ENCODE results near the gene EXOSC9.
"Not testable (repeated sequence)": the region's sequence is repeated elsewhere in the genome, so short reads cannot be mapped to it uniquely, and the experiment has no call there.

EXOSC9 gene, protein sequence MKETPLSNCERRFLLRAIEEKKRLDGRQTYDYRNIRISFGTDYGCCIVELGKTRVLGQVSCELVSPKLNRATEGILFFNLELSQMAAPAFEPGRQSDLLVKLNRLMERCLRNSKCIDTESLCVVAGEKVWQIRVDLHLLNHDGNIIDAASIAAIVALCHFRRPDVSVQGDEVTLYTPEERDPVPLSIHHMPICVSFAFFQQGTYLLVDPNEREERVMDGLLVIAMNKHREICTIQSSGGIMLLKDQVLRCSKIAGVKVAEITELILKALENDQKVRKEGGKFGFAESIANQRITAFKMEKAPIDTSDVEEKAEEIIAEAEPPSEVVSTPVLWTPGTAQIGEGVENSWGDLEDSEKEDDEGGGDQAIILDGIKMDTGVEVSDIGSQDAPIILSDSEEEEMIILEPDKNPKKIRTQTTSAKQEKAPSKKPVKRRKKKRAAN

DNA sequence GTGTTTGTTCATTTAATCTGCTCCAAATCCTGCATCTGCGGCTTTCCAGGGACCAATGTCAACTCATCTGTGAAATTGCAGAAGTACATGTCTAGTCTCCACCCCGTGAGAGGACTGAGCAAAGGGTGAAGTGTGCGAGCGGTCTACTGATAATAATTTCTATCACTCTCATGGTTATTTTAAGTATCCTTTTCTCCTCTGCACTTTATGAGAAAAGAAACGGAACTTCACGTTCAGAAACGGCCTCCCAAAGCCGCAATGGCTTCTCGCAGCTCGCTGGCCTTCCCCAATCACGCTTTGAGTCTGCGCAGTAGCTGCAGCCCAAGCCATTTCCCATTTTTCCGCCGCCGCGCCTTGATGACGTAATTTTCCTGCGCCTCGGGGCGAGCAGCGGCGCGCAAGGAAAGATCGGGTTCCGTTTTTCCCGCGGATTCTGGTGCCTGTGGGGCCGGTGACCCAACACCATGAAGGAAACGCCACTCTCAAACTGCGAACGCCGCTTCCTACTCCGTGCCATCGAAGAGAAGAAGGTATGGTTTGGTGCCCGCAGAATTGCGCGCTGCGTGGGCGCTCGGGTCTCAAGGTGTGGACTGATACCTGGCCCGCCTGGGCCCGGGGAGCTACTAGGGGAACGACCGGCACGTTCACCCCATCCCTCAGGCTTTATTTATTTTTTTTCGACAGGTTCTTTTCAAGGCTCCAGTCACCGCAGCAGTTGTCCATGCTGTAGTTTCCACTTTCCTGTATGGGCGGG, at the start of gene EXOSC9:
Gene EXOSC9 (plus strand): TSS at position 363 of the 754 bp plus-strand sequence. CDS start 102 bp downstream, at position 465.
- peak; percentile 85 to 95 (median 92) for DNase-seq

DNA sequence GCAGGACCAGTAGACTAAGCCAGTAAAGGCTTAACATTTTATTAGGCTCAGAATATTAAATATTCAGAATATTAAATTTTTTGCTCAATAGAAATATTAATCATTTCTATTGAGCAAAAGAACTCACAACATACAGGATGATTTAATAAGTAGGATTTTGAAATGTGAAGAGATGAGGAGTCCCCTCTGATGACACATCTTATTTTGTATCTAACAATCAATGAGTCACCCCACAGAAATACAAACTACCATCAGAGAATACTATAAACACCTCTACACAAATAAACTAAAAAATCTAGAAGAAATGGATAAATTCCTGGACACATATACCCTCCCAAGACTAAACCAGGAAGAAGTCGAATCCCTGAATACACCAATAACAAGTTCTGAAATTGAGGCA, 49.0 kb upstream of the EXOSC9 start:
- DNase-seq = not testable (repeated sequence)

DNA sequence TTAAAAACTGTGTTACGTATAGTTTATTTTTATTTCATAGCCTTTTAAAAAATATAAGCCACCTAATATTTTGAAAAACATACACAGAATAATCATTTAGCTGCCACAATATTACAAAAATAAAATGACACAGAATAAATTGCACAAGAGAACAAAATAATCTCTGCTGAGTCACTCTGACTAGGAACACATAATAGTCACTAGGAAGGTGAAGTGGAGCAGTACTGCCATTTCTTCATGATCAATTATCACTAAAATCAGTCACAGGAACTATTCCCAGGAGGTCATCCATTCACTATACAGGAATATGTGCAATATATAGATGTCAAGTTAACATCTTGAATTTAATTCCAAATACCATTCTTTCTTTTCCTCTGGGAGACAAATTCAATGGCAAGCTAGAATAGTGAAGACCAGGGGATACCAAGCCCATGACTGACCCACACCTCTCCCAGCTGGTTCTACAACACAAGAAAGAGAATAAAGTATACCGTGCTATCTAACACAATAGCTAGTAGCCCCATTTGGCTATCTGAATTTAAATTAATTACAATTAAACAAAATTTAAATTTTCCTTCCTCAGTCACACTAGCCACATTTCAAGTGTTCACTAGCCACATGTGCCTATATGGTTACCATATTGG, 42.1 kb upstream of the EXOSC9 start:
- DNase-seq = no peak

DNA sequence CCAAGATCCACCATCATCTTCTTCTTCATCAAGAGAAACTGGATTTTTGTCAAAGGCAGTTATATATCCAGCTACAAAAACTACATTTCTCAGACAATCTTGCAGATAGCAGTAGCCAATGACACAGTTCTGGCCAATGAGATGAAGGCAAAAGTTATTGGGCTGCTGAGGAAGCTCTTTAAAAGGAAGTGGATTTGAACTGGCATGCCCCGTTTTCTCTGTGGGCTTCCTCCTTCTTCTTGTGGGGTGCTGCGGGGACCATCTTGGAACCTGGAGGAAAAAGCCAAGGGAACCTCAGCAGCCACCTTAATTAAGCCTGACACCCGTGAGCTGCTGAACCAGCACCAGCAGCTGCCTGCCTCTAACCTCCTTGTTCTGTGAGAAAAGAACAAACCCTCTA, 40.9 kb upstream of the EXOSC9 start:
- no peak for DNase-seq

DNA sequence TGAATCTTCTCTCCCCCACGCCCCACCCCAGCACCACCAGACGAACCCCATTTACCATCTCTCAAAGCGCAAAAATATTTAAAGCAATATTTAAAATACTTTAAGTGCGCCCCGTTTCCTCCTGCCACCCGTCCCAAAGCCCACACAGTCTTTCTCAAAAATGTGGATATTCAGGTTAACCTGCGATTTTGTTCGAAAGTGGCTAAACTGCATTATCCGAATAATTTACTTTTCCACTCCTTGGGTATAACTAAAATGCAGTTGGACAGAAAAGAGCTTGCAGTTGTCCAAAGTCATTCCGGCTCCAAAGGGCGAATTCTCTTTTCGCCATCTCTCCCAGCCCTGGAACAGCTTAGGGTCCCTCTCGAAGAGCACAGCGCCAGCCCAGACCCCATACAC, 36.8 kb upstream of the EXOSC9 start:
- DNase-seq = no peak

DNA sequence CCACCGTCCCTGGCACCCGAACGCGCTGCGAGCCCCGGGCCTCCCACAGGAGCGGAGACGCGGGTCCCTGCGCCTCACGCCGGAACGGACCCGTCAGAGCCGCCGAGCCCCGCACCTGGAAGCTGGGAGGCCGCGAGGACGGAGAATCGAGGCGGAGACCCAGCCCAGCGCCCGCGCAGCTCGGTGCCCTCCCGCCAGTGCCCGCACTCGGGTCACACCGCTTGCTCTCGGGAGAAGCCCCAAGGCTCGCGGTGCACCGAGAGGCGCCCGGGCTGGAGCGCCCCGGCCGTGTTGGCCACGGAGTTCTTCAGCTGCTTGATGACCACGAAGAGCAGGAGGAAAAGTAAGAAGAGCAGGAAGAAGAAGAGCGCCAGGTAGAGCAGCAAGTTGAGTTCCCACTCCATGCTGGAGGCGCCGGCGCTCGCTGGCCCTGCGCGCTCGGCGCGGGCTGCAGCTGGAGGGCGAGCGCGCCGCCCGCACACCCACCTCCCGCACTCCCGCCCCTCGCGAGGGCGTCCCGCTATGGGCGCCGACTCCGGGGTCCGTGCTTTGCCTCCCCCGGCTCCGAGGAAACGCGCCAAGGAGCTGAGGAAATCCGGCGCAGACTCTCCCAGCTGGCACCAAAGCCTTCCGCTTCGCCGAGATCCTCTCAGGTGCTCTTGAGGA, 36.3 kb upstream of the EXOSC9 start, which contains the start of gene SMIM43:
Gene SMIM43 (minus strand): TSS at position 463 of the 666 bp plus-strand sequence. CDS start 59 bp downstream, at position 404.
- no peak for DNase-seq

DNA sequence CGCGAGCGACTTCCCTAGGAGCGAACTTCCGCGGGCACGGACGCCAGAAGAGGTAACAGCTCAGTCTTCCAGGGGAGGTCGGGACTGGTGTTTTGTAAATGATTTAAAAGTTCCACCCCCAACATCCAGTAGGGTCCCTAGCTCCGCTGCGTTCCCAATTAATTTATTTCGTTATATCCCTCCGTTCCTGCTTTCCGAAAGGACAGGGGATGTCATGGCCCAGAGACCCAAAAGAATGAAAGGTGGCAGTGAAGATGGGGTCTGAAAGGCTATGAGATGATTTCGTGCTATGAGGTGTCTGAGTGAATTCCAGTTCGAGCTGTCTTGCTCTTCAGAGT, 35.8 kb upstream of the EXOSC9 start:
- DNase-seq = no peak

DNA sequence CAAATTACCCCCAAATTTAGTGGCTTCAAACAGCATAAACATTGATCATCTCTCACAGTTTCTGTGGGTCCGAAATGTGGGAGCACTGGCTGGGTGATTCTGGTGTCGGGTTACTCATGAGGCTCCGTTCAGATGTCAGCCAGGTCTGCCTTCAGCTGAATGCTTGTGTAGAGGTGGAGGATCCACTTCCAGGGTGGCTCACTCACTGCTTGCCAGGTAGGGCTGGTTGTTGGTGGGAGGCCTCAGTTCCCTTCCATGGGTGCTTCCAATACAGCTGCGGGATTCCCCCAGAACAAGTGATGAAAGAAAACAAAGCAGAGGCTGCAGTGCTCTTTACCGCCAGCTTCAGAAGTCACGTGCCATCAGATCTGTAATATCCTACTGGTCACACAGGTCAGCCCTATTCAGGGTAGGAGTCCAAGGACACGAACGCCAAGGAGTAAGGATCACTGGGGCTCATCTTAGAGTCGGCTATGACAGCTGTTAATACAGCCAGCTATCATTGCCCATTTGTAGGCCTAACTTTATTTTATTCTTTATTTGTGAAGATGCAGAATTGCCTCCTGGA, 35.1 kb upstream of the EXOSC9 start:
- no peak for DNase-seq

DNA sequence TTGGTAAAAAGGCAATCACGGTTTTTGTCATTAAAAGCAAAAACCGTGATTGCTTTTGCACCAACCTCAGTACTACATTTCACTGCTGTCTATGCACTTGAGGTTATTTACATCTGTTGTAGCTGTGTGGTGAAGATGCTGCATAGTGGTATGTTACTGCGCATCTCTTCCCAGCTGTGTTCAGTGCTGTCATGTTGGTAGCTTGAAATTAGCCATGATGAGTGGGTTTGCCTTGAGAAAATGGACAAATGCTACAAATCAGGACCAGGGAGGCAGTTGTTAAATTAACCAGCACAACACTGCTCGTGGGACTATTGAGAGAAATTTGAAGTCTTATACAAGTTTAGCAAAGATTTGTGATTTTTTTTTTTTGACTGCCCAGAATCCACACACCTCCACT, 34.0 kb upstream of the EXOSC9 start:
- DNase-seq = no peak

DNA sequence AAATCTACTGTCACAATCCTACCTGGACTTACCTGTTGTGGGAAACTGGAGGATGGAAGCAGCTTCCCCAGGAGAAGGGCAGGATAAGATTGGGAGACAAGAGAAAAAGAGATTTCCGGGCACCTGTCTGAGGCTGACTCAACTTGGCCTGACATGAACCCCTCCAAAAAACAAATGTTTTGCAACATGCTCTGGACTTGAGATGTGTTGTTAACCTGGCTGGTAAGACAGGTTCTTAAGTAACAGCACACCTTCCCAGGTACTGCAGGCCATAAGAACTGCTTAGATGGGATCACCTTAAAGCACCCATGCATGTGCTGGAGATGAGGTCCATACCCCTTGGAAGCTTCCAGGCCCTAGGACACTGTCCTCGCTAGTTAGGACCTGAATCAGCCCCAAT, 31.8 kb upstream of the EXOSC9 start:
- no peak for DNase-seq

DNA sequence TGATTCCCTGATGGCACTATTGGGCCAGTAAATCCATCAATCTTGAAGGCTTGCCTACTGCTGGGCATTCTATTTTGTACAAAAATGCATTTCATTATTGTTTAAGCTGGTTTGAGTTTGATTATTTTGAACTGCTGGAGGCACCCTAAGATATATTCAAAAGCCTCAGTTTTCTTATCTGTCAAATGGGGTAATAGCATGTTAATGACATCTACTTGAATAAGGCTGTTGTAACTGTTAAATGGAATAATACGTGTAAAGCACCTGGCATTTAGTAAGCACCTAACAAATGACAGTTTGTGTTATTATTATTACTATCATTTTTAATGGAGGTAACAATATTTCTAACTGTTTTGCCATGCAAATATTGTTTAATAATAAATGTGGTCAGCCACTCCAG, 29.3 kb upstream of the EXOSC9 start:
- DNase-seq = no peak

DNA sequence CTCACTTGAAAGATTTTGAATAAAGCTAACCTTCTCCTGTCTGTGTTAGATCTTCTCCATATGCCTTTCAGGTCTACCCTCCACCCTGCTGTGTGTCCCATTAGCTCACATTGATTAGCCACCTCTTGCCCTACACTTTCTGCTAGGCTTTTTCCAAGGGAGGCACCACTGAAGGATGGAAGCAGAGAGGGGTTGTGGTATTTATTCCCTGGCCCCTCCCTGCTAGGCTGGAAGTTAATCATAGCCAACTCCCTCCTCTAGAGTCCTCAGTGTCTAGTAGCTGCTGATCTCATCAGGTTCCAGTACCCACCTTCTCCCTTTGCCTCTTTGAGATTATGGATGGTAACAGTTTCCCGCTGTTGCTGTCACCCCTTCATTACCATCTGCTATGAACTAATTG, 27.2 kb upstream of the EXOSC9 start:
- DNase-seq = no peak

DNA sequence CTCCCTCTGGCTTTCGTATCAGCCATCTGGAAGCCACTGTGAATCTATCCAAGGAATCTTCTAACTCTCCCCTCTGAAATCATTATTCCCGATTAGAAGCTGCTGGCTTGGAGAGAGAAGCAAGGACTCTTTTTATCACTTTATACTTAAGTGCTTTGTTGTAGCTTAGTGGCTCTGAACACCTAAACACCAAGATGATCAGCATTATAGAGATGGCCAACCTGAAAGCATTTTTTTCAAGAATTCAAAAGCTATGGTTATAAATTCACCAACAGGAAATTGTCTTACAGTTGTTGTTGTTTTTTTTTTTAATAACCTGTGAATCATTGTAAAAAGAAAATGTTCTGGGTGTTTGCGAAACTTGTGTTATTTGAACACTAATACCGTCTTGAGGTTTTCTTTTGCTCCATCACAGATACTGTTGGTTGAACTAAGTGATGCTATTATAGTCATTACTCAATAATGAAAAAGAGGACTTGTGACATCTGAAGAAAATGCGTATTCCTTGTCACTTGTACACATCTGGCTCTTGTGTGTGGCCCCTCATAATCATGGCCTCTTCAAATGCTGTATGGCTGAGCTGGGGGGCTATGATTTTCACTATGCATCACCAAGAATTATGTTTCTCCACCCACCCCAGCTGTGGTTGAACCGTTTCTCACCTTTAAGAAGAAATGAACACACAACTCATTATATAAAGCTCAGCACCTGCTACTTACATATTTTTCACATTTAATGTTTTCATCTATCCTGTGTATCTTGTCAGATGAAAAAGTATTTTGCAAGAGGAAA, 24.3 kb upstream of the EXOSC9 start:
- no peak for DNase-seq

DNA sequence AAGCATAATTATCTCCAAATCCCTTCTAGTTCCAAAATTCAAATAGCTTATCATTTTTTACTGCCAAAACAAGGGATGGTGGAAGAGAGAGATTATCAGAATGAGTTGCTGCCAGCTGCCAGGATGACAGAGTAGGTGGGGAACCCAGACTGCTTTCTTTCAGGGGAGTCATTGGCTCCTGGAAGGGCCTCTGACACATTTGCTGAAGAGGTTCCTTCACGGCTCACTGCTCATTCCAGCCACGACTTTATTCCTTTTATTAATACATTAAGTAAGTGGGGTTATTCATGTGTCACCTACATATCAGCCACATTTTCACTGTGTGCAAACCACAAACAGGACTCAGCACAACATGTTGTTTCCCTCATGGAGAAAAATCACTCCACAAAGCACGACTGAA, 23.5 kb upstream of the EXOSC9 start:
- DNase-seq = no peak

DNA sequence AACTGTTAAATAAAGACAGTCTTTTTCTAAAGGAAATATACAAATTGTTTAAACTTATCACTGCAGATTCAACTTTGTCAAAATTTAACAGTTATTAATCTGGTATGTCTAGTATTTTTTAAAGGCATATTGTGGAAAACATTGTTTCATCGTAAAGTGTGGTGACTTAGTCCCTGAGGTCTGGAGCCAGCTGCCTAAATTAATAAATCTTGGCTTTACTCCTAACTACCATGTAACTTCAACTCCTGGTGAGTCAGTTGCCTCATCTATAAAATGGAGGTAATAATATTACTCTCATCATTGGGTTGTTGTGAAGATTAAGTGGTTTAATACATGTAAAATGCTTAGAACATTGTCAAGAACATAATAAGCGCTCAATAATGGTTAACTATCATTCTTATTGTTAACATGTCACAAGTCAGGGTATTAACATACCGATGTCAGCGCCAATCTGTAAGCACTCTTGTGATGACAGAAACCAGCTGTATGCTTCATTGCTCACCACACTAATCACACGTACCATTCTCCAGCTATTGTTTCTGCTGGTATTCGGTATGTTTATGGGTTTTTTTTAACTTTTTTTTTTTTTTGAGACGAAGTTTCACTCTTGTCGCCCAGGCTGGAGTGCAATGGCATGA, 22.0 kb upstream of the EXOSC9 start:
- no peak for DNase-seq

DNA sequence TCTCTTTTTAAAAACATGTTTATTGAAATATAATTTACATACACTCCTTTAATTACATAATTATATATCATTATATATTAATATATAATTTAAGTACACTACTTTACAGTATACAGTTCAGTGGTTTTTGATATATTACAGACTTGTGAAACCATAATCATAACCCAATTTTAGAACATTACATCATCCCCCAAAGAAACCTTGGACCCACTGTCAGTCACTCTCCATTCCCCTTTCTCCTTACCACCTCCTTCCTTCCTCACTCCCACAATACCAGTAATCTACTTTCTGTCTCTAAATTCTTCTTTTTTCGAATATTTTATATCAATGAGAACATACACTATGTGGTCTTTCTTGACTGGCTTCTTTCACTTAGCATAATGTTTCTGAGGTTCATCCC, 17.9 kb upstream of the EXOSC9 start:
- DNase-seq = no peak

DNA sequence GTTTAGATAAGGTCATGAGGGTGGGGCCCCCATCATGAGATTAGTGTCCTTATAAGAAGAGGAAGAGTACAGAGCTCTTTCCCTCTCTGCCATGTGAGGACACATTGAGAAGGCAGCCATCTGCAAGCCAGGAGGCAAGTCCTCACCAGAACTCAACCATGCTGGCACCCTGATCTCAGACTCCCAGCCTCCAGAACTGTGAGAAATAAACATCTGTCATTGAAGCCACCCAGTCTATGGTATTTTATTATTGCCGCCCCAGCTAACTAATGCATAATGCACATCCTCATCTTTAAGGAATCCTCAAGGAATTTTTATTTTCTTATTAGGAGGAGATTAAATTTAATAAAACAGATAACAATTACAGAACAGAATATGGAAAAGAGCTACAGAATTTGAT, 16.7 kb upstream of the EXOSC9 start:
- no peak for DNase-seq

DNA sequence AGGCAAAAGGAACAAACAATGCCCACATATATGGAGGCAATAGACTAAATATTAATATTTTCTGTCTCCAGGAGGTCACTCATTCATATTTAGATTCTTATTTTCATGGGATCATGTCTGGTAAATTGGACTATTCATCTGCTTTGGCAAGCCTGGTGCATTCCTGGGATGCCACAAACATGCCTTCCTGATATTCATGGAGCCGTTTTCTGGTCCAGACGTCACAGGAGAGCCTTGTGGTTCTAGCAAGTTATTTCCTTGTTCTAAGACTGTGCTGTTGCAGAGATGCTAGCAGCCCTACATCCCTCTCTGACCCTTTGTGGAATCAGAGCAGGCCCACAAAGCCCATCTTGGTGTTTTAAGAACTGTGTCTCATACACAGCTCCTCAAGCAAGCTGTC, 16.1 kb upstream of the EXOSC9 start:
- no peak for DNase-seq

DNA sequence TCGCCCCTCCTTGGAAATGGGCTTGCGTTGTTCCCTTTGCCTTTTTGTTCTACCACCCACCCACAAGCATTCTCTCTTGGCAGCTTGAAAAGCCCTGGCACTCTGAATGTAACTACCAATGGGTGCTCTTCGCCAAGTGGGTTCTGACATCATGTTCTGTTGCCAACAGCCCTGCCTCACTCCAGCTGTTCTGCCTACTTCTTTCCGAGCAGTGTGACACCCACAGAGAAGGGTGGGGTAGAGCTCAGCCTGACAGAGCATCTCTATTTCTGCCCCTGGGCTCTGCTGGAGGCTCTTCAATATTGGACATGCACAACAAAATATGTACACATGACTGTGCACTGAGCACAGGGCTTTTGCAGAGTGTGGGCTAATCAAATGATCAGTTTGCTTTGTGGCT, 15.6 kb upstream of the EXOSC9 start:
- no peak for DNase-seq

DNA sequence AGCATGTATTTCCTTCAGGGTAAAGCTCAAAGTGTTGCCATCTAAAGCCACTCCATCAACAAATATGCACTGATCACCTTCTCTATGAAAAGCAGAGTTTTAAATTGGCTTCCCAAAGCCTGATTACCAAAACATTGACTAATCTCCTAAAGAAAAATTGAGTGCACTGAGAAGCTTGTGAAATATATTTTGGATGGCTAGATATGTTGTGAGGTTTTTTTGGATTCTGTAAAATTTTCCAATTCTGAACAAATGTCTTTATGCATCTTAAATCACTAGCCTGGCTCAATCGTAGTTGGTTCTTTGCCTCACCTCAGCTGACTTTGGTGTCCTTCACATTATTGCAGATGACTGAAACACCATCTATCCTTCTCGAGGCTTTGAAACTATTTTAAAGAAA, 14.9 kb upstream of the EXOSC9 start:
- no peak for DNase-seq

DNA sequence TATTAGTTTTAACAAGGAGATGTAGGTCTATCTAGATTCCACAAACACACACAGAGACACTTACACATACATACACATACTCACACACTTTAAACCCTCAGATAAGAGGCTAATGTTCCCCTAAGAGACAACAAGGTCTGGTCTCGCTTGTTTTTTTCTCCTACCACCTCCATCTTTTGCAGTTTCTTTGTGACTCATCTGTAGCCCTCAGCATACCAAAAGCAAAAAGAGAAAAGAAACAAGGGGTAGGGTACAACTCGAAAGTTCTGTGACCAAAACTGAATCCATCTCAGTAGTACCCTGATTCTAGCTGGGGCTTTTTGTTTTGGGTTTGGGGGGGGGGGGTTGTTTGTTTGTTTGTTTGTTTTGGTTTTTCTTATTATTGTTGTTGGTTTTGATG, 12.2 kb upstream of the EXOSC9 start:
- no peak for DNase-seq

DNA sequence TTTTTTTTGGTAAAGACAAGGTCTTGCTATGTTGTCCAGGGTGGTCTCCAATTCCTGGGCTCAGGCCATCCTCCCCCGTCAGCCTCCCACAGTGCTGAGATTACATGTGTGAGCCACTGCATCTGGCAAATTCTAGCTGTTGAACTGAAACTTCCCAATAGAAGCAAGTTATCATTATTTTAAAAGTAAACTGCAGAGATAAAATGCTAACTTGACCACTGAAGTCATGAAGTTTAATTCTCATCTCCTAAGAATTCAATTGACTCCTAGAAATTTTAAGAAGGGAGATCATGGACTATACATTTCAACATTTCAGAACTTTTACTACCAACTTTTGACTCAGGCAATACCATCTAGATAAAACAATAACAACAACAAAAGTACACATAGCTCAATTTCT, 11.7 kb upstream of the EXOSC9 start:
- DNase-seq = no peak

Data from activated naive CD4-positive, alpha-beta T cell (primary cell).